Colon (tissue), 2 donors: ENCODE measurements around the gene ZNF516.

Experiments used
- FAIRE-seq: peaks from 2 replicates; lab custom pipeline; 2012; peaks lifted over from hg19 to GRCh38; lab: Jason Lieb, UNC
- donor health status: control.
- donor health status: control.

ZNF516 gene

GRCh38 chr18:76437910-76438309 is 57.1 kb downstream of the ZNF516 start:
- FAIRE-seq: no peak

- FAIRE-seq: no peak
These were observed 58.0 kb downstream of the ZNF516 start for GRCh38 chr18:76437011-76437410.

- no peak for FAIRE-seq
These were observed 58.7 kb downstream of the ZNF516 start for GRCh38 chr18:76436342-76436741.

- no peak for FAIRE-seq
These were observed 59.6 kb downstream of the ZNF516 start for GRCh38 chr18:76435316-76435989.

DNA sequence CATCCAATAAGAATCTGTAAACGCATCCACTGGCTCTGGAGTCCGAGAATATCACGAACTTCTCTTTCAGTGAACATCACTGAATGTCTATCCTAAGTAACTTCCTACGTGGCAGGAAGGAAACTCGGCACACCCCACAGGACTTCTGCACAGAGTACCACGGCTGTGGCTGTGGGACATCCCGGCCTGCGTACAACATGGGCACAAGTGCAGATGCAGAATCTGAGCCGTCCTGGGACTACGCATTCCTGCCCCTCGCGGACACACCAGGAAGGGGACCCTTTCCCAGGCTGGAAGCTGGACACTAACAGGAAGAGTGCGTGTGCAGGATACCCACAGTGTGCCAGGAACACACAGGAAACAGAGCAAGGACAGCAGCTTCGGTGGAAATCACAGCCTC is 60.6 kb downstream of the ZNF516 start:
- FAIRE-seq: no peak

GRCh38 chr18:76433788-76434187 is 61.3 kb downstream of the ZNF516 start:
- no peak for FAIRE-seq

DNA sequence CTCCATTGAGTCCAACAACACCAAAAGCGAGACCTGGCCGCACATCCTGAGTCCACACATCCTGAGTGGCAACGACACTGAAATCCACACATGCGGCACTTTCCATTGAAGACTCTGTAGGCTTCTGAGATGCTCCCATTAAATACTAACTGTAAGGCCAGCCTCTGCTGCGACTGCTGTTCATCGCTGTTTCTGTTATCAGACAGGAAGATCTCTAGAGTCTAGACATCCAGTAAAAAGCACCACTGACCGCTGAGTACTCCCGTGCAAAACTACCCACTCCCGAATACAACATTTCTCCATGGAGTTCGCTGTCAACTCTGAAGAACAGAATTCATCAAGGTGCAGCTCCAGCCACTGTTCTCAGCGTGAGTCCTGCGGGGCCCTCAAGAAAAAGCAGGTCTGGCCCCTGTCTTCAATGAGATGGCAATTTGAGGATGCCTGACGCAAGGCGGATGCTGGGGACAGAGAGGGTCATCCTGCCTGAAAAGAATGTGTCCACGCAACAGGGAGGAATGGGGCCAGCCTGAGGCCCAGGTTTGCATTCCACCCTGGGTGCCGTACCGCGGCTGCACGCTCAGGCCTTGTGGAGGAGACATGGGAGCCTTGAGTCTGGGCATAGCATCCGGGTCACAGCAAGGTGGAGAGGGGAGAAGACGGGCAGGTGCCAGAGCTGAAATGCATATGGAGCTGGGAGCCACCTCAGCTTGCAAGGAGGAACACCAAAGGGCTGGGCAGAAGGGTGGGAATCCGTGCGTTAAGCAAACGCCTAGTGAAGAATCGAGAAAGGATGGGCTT is 61.9 kb downstream of the ZNF516 start:
- no peak for FAIRE-seq

DNA sequence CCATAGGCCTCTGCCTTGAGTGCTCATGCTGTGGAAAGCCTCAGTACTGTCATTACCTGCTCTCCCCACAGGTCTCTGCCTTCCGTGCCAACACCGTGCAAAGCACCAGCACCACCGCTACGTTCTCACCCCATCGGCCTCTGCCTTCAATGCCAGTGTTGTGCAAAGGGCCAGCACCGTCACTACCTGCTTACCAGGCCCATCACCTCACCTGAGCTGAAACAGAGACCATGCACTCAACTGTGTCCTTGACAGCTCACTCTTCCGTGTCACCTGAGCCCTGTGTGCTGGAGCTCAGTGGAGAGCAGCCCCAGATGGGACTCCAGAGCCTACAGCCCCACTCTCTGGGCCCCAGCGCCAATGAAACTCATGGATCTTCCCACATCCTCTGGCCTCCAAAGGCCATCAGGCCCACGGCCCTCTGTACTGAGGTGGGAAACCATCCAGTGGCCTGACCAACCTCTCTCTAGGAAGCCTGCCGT is 62.7 kb downstream of the ZNF516 start:
- no peak for FAIRE-seq

- no peak for FAIRE-seq
These were observed 63.4 kb downstream of the ZNF516 start for GRCh38 chr18:76431437-76432273.

GRCh38 chr18:76430636-76431035 is 64.4 kb downstream of the ZNF516 start:
- no peak for FAIRE-seq

DNA sequence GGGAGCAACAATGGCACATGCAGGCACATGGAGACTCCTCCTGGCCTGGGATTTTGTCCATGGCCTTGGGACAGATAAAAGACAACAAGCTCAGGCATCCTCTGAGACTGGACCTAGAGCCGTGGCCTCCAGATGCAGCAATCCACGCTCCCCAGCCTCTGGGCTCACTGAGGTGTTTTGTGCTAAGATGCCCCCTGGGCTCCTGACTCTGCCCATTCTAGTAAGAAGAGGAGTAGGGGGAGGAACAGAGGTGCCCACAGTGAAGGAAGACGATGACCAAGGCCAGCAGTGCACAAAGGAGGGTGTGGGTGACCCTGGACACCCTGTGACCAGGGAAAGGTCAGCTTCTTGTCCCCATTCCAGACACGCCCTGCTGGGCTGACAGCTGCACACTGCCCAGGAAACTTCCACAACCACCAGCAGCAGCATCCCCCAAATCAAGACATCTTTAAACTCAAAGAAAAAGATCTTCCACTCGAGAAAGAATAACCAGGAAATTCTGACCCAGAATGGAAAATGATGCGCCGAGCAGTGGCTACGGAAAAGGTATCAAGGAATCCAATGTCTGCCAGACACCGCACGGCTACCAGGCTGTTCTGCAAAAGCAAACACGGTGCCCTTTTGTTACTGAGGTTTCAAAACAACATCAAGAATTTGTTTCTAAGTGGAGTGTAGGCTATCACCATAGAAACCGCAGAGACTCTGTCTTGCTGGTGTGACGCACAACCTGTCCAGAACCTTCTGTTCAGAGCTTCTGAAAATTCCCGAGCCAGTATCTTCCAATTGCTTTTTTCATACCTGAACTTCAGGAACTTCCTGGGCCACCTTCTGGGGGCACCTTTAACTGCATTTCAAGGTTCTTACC is 65.5 kb downstream of the ZNF516 start:
- FAIRE-seq: no peak

GRCh38 chr18:76428396-76429261 is 66.4 kb downstream of the ZNF516 start:
- FAIRE-seq: no peak

GRCh38 chr18:76426737-76427305 is 68.2 kb downstream of the ZNF516 start:
- no peak for FAIRE-seq

DNA sequence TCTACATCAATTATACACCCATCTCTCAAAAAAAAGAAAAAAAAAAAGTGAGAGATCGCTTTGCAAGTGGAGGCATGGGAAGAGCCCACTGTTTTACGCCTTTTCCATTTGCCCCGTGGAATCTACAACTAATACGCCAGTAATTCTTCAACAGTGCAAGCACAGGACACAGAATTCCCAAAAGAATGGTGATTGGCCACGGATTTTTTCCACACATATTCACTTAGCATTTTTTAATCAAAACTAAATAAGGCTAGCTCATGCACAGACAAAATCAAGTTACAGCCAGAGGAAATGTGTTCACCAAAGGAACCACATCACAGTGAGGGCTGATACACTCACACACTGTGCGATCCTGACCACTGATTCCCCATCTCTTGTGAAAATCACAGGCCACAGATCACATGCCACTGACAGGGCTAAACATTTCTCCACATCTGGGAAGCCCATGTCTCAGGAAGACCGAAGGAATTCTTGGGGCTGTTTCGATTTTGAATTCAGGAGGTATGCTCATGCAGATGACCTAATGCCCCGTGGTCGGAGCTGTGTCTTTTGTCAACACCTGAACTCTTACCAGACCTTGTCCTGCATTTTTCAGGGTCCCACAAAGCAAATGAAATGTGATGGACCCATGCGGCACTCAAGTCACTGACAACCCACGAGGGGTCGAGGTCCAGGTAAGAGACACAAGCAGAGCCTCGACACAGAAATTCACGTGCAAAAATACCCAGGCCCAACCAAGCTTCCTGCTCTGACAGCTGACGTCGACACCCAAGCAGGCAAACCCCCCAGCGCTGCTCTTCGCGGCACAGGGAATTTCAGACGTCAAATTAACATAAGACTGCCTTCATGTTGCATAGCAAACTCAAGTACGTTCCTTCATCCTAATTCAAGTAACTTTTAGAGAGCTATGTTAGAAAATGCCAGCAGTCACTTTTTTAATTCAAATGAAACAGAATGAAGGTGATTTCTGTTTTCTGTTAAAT is 69.6 kb downstream of the ZNF516 start:
- FAIRE-seq: no peak

DNA sequence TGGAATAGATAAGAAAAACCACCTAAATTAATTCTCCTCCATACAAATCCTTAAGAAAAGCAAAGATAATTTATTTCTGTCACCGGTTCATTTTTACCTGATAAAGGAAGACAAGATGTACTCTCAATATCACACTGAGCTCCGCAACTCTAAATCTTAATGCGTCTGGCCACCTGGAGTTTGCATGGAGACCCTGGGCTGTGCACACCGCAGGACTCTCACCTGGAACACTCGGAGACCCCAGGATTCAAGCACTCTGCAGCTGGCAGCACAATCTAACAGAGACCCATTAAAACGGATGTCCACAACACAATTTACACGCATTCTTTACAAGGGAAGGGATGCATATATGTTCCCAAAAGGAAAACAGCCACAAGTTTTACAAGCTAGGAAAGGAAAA is 72.2 kb downstream of the ZNF516 start:
- no peak for FAIRE-seq

GRCh38 chr18:76422121-76422520 is 72.9 kb downstream of the ZNF516 start:
- FAIRE-seq: no peak

GRCh38 chr18:76421685-76422078 is 73.4 kb downstream of the ZNF516 start:
- no peak for FAIRE-seq

DNA sequence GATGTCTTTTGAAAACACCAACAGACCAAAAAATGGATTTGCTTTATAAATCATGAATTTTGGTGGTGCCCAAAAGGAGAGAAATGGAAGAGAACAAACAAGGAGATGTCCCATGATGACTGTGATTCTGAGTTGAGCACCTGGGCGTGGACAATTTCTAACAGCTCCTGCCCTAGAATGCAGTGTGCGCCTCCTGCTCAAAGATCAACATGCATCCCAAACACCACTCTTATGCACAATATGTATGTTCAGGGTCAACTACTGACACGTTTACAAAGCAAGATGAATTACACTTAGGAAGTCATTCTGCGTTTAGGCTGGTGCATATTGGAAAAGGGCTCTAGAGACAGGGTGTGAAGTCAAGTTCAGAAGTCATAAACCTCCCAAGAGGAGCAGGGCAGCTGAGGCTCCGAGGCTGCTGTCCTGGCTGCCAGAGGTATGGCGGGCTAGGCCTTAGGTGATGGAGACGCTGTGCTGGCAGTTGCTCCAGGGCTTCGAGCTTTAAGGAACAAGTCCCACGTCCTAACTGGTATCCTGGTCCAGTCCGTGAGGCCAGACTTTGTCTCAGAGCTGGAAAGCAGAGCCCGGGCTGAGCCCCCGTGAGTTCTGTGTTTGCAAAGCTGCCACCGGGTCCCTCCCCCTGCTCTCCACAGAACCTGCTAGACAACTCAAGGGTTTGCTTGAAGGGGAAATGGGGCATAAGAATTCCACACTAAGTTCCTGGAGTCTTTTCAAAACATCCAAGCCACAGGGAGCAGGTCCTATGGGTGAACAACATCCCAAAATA is 74.0 kb downstream of the ZNF516 start:
- no peak for FAIRE-seq
